Muscle of leg (tissue), 11 donors: Measurements from ENCODE around the gene AMFR. TPM values are rescaled to one million over a fixed set of nuclear protein-coding genes. Genes with fewer than 3 reads are reported as not detected.
A peak's percentile ranks its signal among the peaks of the same experiment; 100 is the strongest.

ENCODE experiments used
- DNase-seq: peaks from one replicate; pipeline ENCODE4 v3.0.0; 2013
- H3K27ac ChIP-seq: one replicate; pipeline ENCODE4 v1.5.1; 2013; ENCODE audit warnings: mild to moderate bottlenecking, low read length, control low read depth
- H3K27me3 ChIP-seq: one replicate; pipeline ENCODE4 v1.6.1; 2013; ENCODE audit warnings: low read length; ENCODE audit not compliant: control insufficient read depth, insufficient read depth
- H3K36me3 ChIP-seq: one replicate; pipeline ENCODE4 v1.6.1; 2013; ENCODE audit warnings: low read length; ENCODE audit not compliant: control insufficient read depth, insufficient read depth
- H3K4me1 ChIP-seq: one replicate; pipeline ENCODE4 v1.6.1; 2013; ENCODE audit warnings: low read length; ENCODE audit not compliant: control insufficient read depth, insufficient read depth
- H3K4me3 ChIP-seq: one replicate; pipeline ENCODE4 v1.5.1; 2013; ENCODE audit warnings: low read length, control low read depth
- H3K9me3 ChIP-seq: replicated peaks from 2 replicates; pipeline ENCODE4 v1.6.1; 2013; ENCODE audit warnings: low read depth, low read length; ENCODE audit not compliant: control insufficient read depth
- WGBS: methylation state at CpG from one replicate; pipeline ENCODE4 v1.1.5; 2013; ENCODE audit warnings: missing lambda C conversion rate; ENCODE audit not compliant: insufficient coverage; 5-methylcytosine and 5-hydroxymethylcytosine counted together
- polyA plus RNA-seq, 8 donors: library from polyadenylated mRNA; unstranded; fragments of 120-200 nt; gene quantifications; one replicate each; pipeline versions ENCODE4 v1.2.1 to v1.2.3, GENCODE V29; 2013; ENCODE audit warnings: inconsistent platforms in 1 of 8, low replicate concordance in 1 of 8; ENCODE audit not compliant: insufficient read length in 8 of 8, insufficient read depth in 1 of 8
- total RNA-seq: library from RNA; stranded (reverse); fragments of 120-200 nt; gene quantifications from one replicate; pipeline ENCODE4 v1.2.4, GENCODE V29; 2013

The AMFR gene
- total and polyA plus RNA-seq, 9 donors: 36.6 to 70.4 (median 49.1) TPM

DNA sequence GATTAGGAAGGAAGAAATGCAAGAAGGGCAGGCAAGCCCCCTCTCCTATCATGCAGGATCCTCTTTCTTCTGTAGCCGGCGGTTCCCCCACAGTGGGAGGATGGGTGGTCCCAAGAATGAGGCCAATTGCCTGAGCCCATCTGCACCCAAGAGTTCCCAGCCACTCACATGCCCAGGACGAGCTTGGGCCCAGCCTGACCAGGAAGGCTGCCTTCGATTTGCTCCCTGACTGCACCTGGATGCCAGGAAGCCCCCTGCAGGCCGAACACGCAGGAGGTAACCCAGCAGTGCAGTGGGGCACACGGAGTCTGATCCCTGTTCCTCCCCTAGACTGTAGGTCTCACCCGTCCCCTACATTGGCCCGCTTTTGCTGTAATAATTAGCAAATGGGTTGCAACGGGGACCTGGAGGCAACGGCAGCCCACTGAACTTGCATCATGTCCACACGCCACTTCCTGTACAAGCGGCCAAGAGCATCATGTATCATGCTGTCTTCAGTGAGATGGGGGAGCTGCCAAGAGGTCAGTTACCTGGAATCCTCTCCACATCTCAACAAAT lies 67.5 kb downstream of the AMFR start:
- Histone ChIP-seq H3K4me1 (peaks cover 4% of the 10 kb centered on the region), H3K4me3 (no peak overlapping the region)

DNA sequence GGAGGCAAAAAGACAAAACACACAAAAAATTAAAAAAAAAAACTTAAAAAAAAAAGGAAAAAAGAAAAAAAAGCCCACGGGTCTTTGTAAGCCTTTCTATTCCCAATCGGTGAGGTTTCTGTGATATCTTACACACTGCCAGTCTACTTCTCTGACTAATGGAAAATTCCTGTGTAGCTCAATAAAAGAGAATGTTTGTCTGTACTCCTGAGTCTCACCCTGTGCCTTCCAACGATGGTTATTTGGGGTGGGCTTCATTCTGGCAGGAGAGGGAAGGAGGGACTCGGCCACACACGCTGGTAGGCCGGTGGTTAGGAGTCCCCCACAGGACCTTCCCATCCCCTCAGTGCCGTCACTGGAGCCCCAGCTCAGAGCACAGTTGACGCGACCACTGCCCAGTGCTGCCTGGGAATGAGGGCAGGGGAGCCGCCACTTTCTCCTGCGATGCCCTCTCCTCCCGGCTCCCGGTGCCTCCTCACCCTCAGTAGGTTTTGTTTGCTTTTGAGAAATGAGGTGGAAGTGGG lies 68.0 kb downstream of the AMFR start:
- WGBS: 75% methylated on average over 7 of the region's 13 CpGs
- peak; percentile 77 for DNase-seq
- Histone ChIP-seq H3K4me1 (peaks cover 4% of the 10 kb centered on the region), H3K36me3 (peaks cover 10% of the 10 kb centered on the region), H3K9me3 (no peaks in the 10 kb centered on the region), H3K27ac (no peak overlapping the region), H3K27me3 (no peaks in the 10 kb centered on the region), H3K4me3 (peak overlapping the region; percentile 37)

More for the DNA sequence above, 67.5 kb downstream of the AMFR start:
- Histone ChIP-seq H3K27ac (no peak overlapping the region), H3K27me3 (no peaks in the 10 kb centered on the region), H3K9me3 (no peaks in the 10 kb centered on the region), H3K36me3 (peaks cover 15% of the 10 kb centered on the region)
- WGBS: 53% methylated on average over 5 of the region's 13 CpGs
- DNase-seq: no peak

DNA sequence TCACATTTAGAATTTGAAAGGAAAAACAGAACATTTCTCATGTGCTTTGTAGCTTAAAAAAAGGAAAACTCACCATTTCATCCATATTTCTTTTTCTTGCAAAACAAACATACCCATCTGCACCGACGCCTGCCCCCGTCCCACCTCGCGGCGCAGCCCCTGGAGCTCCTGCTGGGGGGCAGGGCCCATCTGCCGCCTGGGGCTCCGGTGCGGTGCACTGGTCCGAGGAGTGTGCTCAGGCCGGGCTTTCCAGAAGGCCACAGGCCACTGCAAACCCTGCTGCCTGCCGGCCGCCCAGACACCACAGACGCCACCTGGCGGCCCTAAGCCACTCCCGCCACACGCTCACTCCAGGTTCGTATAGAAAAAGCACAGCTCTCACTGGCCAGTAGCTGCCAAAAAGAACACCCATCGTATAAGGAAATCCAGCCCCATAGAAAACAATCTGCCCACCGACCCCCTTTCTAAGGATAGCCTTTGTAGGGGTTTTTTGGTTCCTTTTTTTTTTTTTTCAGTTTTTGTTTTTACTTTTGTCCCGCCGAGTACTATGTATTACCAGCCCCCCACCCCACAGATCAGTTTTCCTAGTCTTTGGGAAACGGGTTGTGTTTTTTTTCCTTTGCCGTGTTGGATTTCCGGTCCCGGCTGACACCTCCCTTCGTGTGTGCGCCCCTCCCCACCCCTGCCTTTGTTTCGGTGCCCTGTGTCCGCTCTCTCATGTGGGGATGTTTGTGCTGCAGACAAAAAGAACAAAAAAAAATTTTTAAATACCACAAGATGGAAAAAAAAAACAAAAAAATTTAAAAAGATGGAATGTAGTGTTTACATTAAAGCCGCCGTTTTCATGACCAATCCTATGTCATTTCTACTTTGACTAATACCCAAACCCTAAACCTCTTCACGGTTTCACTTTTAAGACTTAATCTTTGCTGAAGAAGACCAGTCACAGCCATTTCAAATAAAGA lies 68.8 kb downstream of the AMFR start:
- Histone ChIP-seq H3K4me1 (peaks cover 4% of the 10 kb centered on the region), H3K9me3 (no peaks in the 10 kb centered on the region), H3K4me3 (peak overlapping the region; percentile 37), H3K36me3 (peaks cover 5% of the 10 kb centered on the region), H3K27ac (no peak overlapping the region), H3K27me3 (no peaks in the 10 kb centered on the region)
- 2% methylated on average over 13 of the region's 33 CpGs for WGBS
- peak; percentile 89 for DNase-seq

- 100% methylated on average over 2 of the region's 14 CpGs for WGBS
- H3K4me3 ChIP-seq: no peak overlapping the region
- H3K27ac ChIP-seq: peak overlapping the region; percentile 6
- no peaks in the 10 kb centered on the region for H3K9me3 ChIP-seq
- H3K36me3 ChIP-seq: peaks cover 5% of the 10 kb centered on the region
- H3K27me3 ChIP-seq: no peaks in the 10 kb centered on the region
- DNase-seq: no peak
- peaks cover 4% of the 10 kb centered on the region for H3K4me1 ChIP-seq
Measured at GRCh38 chr16:56355786-56356275, 69.5 kb downstream of the AMFR start.

DNA sequence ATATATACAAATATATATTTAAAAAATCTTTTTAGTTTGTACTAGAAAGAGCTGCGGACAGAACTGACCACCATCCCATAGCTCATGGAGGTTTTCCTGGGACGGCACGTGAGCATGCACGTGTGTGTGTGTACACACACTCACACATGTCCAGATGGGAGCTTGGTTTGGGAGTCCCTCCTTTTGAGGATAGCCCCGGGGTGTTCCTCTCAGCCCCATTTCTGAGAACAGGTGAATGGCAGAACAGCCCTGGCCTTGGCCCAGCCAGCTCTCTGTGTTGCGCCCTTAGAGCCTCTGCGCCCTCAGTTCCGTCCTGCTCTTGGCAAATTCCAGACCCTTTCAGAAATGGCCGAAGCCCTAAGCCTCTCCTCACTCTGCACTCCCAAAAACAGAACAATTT lies 70.1 kb downstream of the AMFR start:
- WGBS: 97% methylated on average over 6 of the region's 9 CpGs
- Histone ChIP-seq H3K27me3 (no peaks in the 10 kb centered on the region), H3K36me3 (no peaks in the 10 kb centered on the region), H3K4me1 (peaks cover 4% of the 10 kb centered on the region), H3K9me3 (no peaks in the 10 kb centered on the region), H3K4me3 (no peak overlapping the region), H3K27ac (no peak overlapping the region)
- no peak for DNase-seq

DNA sequence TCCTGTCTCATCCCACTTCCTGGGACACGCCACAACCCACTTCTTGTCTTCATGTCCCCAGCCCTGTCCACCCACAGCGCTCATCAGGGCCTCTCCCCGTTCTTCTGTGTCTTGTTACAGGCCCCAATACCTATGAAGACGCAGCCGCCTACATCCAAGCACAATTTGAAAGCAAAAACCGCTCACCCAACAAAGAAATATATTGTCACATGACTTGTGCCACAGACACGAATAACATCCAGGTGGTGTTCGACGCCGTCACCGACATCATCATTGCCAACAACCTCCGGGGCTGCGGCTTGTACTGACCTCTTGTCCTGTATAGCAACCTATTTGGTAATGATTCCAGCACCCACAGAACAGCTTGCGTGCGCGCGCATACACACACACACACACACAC lies 70.6 kb downstream of the AMFR start:
- peaks cover 4% of the 10 kb centered on the region for H3K4me1 ChIP-seq
- no peaks in the 10 kb centered on the region for H3K27me3 ChIP-seq
- H3K36me3 ChIP-seq: no peaks in the 10 kb centered on the region
- H3K9me3 ChIP-seq: no peaks in the 10 kb centered on the region
- DNase-seq: no peak
- no peak overlapping the region for H3K27ac ChIP-seq
- 90% methylated on average over 12 of the region's 17 CpGs for WGBS
- H3K4me3 ChIP-seq: no peak overlapping the region

DNA sequence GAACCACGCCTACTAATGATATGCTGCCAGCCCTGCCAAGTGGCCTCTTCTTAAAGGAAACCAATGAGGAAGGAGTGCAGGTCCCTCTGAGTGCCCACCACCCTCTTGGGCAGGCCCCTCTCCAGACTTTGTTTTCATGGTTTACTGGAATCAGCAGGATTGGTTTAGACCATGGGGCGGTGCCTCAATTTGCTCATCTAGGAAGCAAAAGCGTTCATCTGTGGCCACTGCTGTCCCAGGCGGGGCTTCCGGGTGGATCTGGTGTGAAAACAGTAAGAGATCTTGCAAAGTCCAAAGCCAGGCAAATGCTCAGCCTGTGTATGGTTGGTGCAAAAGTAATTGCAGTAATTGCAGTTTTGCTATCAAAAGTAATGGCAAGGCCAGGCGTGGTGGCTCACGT lies 71.3 kb downstream of the AMFR start:
- WGBS: 97% methylated on average over 5 of the region's 7 CpGs
- no peaks in the 10 kb centered on the region for H3K36me3 ChIP-seq
- no peak for DNase-seq

GRCh38 chr16:56353054-56353921 lies 72.1 kb downstream of the AMFR start:
- no peaks in the 10 kb centered on the region for H3K27me3 ChIP-seq
- H3K36me3 ChIP-seq: no peaks in the 10 kb centered on the region
- H3K27ac ChIP-seq: no peak overlapping the region
- no peaks in the 10 kb centered on the region for H3K9me3 ChIP-seq
- WGBS: 80% methylated on average over 15 of the region's 15 CpGs
- no peak for DNase-seq
- peaks cover 4% of the 10 kb centered on the region for H3K4me1 ChIP-seq
- H3K4me3 ChIP-seq: no peak overlapping the region

More for the DNA sequence above, 71.3 kb downstream of the AMFR start:
- Histone ChIP-seq H3K27me3 (no peaks in the 10 kb centered on the region), H3K9me3 (no peaks in the 10 kb centered on the region), H3K27ac (no peak overlapping the region), H3K4me3 (no peak overlapping the region), H3K4me1 (peaks cover 4% of the 10 kb centered on the region)

- no peak for DNase-seq
Measured at GRCh38 chr16:56352351-56353053, 72.8 kb downstream of the AMFR start.

More at GRCh38 chr16:56352351-56353053, 72.8 kb downstream of the AMFR start:
- WGBS: 64% methylated on average over 6 of the region's 7 CpGs
- no peak overlapping the region for H3K27ac ChIP-seq
- no peak overlapping the region for H3K4me3 ChIP-seq
- H3K27me3 ChIP-seq: no peaks in the 10 kb centered on the region
- H3K4me1 ChIP-seq: peaks cover 4% of the 10 kb centered on the region
- H3K36me3 ChIP-seq: no peaks in the 10 kb centered on the region
- no peaks in the 10 kb centered on the region for H3K9me3 ChIP-seq
